Esophagus squamous epithelium (tissue), 5 donors: ENCODE data around the gene CDH13. TPM values are rescaled to one million over a fixed set of nuclear protein-coding genes. Genes with fewer than 3 reads are reported as not detected.

ENCODE experiments used
- DNase-seq: peaks from one replicate; lab custom pipeline; 2025; lab: John Stamatoyannopoulos, UW
- H3K27ac ChIP-seq, 4 donors: fragments of 200-600 bp; sonication (generic); one replicate each; pipeline ENCODE4 v1.5.1; 2016 to 2019; ENCODE audit warnings: mild to moderate bottlenecking in 1 of 4
- H3K27me3 ChIP-seq, 4 donors: fragments of 200-600 bp; sonication (generic); 1 replicate in 3 of 4; 2 replicates in 1 of 4; pipeline versions ENCODE4 v1.5.1 to v1.6.0; 2017 to 2021; ENCODE audit warnings: antibody characterized with exemption in 1 of 4
- H3K36me3 ChIP-seq, 3 donors: fragments of 200-600 bp; sonication (generic); one replicate each; pipeline ENCODE4 v1.5.1; 2016 to 2019
- H3K4me1 ChIP-seq, 3 donors: fragments of 200-600 bp; sonication (generic); one replicate each; pipeline ENCODE4 v1.5.1; 2017 to 2019
- H3K4me3 ChIP-seq, 4 donors: fragments of 200-600 bp; sonication (generic); 1 replicate in 3 of 4; 2 replicates in 1 of 4; pipeline ENCODE4 v1.5.1; 2016 to 2019; ENCODE audit warnings: mild to moderate bottlenecking in 2 of 4, moderate library complexity in 1 of 4
- H3K9me3 ChIP-seq, 3 donors: fragments of 200-600 bp; sonication (generic); one replicate each; pipeline ENCODE4 v1.5.1; 2016 to 2019
- CTCF ChIP-seq, 6 experiments: fragments of 450-650 bp in 4 of 6; fragments of 200-600 bp in 2 of 6; sonication (generic) in 2 of 6; IDR thresholded peaks; one replicate each; pipeline ENCODE4 v1.5.1; 2016 to 2019; ENCODE audit warnings: antibody characterized with exemption in 6 of 6, mild to moderate bottlenecking in 4 of 6, moderate library complexity in 4 of 6
- POLR2A ChIP-seq, 4 donors: fragments of 450-650 bp; IDR thresholded peaks; one replicate each; pipeline ENCODE4 v1.6.1; 2017; ENCODE audit warnings: antibody characterized with exemption in 4 of 4, mild to moderate bottlenecking in 4 of 4, moderate library complexity in 3 of 4
- WGBS, 2 donors: methylation state at CpG; one replicate each; pipeline ENCODE4 v1.1.5; 2018; 5-methylcytosine and 5-hydroxymethylcytosine counted together
- intact Hi-C: fragments of 100-400 bp; cut with DNase I; formaldehyde crosslinking; loops from one replicate; pipeline ENCODE4 v1.15.0; 2022
- total RNA-seq, 4 donors: library from RNA; depleted of rRNA; stranded (reverse); fragments of >200 nt; gene quantifications; one replicate each; pipeline ENCODE4 v1.1.0, GENCODE V29; 2016
- donor health status: DM: yes; HTN: yes; CAD: no.

CDH13 gene
- total RNA-seq, 4 donors from 2014 or later = 6.9 to 31.9 (median 21.1) TPM

- no peak overlapping the region for H3K27ac ChIP-seq
- H3K4me1 ChIP-seq = no peaks in the 10 kb centered on the region
- TF ChIP-seq CTCF (IDR thresholded peaks at IDR 0.05) (no peak), POLR2A (IDR thresholded peaks at IDR 0.05) (no peak)
- DNase-seq = no peak
- intact Hi-C loops = no loop called here
- H3K9me3 ChIP-seq = no peaks in the 10 kb centered on the region
- WGBS, 2 donors = 74 to 75% methylated on average over 12 of the region's 12 CpGs
- no peaks in the 10 kb centered on the region for H3K36me3 ChIP-seq
- H3K27me3 ChIP-seq = no peaks in the 10 kb centered on the region
- no peak overlapping the region for H3K4me3 ChIP-seq
Measured at GRCh38 chr16:83587201-83587600, 960.4 kb downstream of the CDH13 start.

- TF ChIP-seq CTCF (IDR thresholded peaks at IDR 0.05) = no peak
- WGBS, 2 donors = 50 to 64% methylated on average over 1 to 3 of the region's 3 CpGs
- H3K36me3 ChIP-seq = no peaks in the 10 kb centered on the region
- H3K9me3 ChIP-seq = no peaks in the 10 kb centered on the region
- no peaks in the 10 kb centered on the region for H3K27me3 ChIP-seq
- H3K4me1 ChIP-seq = no peaks in the 10 kb centered on the region
- no peak for DNase-seq
- intact Hi-C loops = no loop called here
- no peak overlapping the region for H3K27ac ChIP-seq
- no peak overlapping the region for H3K4me3 ChIP-seq
Measured at GRCh38 chr16:83588070-83588469, 961.3 kb downstream of the CDH13 start.

- no peak for DNase-seq
- WGBS, 2 donors = 90 to 95% methylated on average over 3 to 6 of the region's 6 CpGs
- Histone ChIP-seq H3K27me3 (no peaks in the 10 kb centered on the region), H3K4me1 (no peaks in the 10 kb centered on the region), H3K9me3 (no peaks in the 10 kb centered on the region), H3K36me3 (no peaks in the 10 kb centered on the region), H3K4me3 (no peak overlapping the region), H3K27ac (no peak overlapping the region)
- intact Hi-C loops = no loop called here
- TF ChIP-seq POLR2A (IDR thresholded peaks at IDR 0.05) = no peak
- no peak for TF ChIP-seq CTCF (IDR thresholded peaks at IDR 0.05)
Measured at GRCh38 chr16:83589576-83589975, 962.8 kb downstream of the CDH13 start.

GRCh38 chr16:83592778-83593177 is 966.0 kb downstream of the CDH13 start:
- no peak for TF ChIP-seq CTCF (IDR thresholded peaks at IDR 0.05)
- no peak for TF ChIP-seq POLR2A (IDR thresholded peaks at IDR 0.05)
- Histone ChIP-seq H3K27me3 (no peaks in the 10 kb centered on the region), H3K4me3 (no peak overlapping the region), H3K4me1 (no peaks in the 10 kb centered on the region), H3K9me3 (no peaks in the 10 kb centered on the region), H3K36me3 (no peaks in the 10 kb centered on the region), H3K27ac (no peak overlapping the region)
- DNase-seq = no peak
- 75 to 92% methylated on average over 7 of the region's 7 CpGs for WGBS, 2 donors
- intact Hi-C loops = no loop called here

GRCh38 chr16:83599789-83600462 is 973.2 kb downstream of the CDH13 start:
- DNase-seq = no peak
- no peaks in the 10 kb centered on the region for H3K27me3 ChIP-seq
- H3K27ac ChIP-seq = no peak overlapping the region
- no peaks in the 10 kb centered on the region for H3K4me1 ChIP-seq
- intact Hi-C loops = no loop called here
- no peaks in the 10 kb centered on the region for H3K36me3 ChIP-seq
- TF ChIP-seq CTCF (IDR thresholded peaks at IDR 0.05) (no peak), POLR2A (IDR thresholded peaks at IDR 0.05) (no peak)
- WGBS, 2 donors = 84 to 93% methylated on average over 14 to 15 of the region's 15 CpGs
- no peaks in the 10 kb centered on the region for H3K9me3 ChIP-seq
- no peak overlapping the region for H3K4me3 ChIP-seq
